Hepatic stellate cell (primary cell): ENCODE results near the gene MAST2.
"Not testable (repeated sequence)": the region's sequence is repeated elsewhere in the genome, so short reads cannot be mapped to it uniquely, and the experiment has no call there.

Experiments
- DNase-seq: peaks from one replicate; pipeline ENCODE4 v3.0.0; 2011; ENCODE audit warnings: low spot score

The MAST2 gene

DNA sequence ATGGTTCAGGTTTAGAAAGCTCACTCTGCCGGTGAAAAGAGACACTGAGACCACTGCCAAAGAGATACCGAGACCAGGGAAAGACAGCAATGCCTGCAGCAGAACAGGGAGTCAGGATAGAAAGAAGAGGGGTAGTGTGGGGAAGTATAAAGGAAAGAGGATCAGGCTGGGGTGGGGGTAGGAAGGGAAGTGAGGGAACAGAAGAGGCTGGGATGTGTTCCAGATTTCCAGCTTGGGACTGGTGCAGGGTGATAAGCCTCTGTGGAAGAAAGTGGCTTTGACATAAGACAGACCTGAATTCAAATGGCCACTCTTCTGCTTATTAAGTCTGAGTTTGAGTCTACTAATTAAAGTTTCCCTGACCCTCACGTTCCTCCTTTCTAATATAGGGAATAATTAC lies 223.1 kb downstream of the MAST2 start:
- DNase-seq = no peak

DNA sequence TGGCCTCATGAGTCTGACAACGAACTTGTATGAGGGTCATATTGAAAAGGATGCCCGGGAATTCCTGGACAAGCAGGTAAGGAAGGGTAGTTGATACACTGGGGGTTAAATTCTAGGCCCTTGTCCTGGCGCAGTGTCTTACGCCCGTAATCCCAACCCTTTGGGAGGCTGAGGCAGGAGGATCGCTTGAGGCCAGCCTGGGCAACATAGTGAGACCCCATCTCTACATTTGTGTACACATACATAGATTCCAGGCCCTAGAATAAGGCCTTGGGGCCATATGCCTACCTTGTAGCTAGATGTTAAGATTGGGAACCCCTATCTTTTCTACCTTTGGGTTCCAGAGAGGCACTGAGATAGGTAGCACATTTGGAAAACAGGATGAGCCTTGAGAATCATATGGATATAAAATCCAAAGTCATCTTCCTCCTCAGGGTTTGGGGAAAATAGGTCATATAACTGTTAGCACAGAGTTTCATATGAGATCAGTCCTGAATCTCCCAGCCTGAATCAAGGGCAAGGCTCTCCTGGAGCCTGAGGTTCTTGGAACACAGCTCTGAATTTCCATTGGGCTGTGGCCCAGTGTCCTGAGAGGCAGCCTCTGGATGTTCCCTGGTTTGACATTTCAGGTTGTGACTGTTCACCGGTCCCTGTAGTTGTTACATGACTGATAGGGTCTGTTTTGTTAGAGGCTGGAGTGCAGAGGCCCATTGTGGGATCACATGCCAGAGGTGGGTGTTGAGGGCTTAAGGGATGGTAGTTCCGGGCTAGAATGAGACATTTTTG lies 224.6 kb downstream of the MAST2 start:
- DNase-seq = no peak

DNA sequence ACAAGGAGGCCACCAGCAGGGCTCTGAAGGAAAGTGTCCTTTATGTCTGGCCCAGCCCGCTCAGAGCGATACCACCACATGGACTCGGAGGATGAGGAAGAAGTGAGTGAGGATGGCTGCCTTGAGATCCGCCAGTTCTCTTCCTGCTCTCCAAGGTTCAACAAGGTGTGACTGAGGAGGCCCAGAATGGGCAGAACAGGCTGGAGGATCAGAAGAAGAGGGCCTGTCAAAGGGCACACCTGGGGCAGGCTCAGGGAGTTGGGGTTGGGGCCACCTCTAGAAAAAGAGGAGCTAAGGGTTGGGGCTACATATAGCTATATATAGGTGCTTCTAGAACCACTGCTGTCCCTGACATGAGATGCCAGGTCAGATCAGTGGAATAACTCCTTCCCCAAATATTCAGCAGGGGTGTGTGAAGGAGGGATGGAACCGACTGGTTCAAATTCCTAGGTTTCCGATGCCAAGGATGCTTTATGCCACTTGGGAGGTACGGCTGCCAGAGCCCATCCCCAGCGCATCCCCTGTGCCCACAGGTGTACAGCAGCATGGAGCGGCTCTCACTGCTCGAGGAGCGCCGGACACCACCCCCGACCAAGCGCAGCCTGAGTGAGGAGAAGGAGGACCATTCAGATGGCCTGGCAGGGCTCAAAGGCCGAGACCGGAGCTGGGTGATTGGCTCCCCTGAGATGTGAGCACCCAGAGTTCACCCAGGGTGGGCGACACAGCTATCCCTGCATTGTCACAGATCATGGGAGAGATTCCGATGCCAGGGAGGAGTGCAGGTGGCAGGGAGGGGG lies 226.9 kb downstream of the MAST2 start:
- no peak for DNase-seq

- DNase-seq = no peak
Measured at GRCh38 chr1:46030876-46031660, 227.7 kb downstream of the MAST2 start.

DNA sequence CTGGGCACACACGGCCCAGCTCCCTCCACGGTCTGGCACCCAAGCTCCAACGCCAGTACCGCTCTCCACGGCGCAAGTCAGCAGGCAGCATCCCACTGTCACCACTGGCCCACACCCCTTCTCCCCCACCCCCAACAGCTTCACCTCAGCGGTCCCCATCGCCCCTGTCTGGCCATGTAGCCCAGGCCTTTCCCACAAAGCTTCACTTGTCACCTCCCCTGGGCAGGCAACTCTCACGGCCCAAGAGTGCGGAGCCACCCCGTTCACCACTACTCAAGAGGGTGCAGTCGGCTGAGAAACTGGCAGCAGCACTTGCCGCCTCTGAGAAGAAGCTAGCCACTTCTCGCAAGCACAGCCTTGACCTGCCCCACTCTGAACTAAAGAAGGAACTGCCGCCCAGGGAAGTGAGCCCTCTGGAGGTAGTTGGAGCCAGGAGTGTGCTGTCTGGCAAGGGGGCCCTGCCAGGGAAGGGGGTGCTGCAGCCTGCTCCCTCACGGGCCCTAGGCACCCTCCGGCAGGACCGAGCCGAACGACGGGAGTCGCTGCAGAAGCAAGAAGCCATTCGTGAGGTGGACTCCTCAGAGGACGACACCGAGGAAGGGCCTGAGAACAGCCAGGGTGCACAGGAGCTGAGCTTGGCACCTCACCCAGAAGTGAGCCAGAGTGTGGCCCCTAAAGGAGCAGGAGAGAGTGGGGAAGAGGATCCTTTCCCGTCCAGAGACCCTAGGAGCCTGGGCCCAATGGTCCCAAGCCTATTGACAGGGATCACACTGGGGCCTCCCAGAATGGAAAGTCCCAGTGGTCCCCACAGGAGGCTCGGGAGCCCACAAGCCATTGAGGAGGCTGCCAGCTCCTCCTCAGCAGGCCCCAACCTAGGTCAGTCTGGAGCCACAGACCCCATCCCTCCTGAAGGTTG lies 231.4 kb downstream of the MAST2 start:
- no peak for DNase-seq

DNA sequence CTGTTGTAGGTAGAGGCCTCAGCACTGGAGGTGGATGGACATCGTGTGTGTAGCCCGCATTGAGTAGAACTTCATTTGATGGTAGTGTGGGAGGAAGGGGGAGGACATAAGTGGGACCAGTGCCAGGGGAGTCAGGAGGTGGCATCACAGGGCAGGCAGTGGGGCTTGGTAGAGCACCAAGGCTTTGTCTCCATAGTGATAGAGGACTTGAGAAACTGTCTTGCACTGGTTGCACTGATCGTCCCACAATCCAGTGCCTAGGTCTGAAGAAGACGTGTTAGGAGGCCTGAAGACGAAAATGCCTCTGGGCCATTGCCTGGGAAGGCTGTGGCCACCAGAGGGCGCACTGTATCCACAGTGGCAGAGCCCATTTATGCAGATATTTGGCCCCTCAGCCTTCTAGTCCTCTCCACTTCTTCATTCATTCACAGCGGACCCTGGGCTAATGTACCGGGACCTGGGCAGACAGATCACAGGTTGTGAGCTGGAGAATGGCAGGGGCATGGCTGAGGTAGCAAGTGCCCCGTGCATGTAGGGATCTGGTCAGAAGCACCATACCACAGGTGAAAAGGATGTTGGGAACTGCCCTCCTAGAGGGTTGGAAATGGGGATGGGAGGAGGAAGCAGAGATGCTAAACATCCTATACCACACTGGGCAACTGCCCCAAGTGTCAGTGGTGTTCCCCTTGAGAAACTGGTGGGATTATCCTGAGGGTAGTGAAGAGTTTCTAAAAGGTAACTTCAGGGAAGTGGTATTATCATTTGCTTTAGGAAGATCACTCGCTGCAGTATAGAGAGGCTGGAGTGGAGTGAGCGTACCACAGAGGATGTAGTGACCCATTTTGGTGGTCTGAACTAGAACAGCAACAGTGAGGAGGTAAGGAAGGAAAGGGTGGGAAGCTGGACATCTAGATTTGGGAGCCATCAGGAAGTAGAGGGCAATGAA lies 233.8 kb downstream of the MAST2 start:
- DNase-seq = peak; percentile 84

- DNase-seq = no peak
Measured at GRCh38 chr1:46039571-46040052, 236.2 kb downstream of the MAST2 start.

DNA sequence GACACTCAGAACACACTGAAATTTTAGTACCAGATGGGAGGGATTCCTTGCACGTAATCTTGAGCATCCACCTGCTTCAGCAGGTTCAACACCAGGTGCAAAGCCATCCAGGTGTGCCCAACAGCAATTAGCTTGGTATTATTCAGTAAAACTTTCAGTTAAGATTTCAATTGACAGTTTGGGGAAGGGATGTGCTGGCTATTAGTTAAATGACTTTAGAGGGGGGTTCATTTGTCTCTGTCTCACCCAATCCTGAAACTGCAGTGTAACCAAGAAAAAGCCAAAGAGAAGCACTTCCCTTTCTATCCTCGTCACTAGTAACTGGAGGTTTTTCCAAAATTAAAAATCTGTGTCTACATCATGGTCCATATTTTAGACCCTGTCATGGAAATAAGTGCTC lies 238.1 kb downstream of the MAST2 start:
- no peak for DNase-seq

GRCh38 chr1:46041974-46042373 lies 238.6 kb downstream of the MAST2 start:
- no peak for DNase-seq

GRCh38 chr1:46043458-46044017 lies 240.1 kb downstream of the MAST2 start:
- no peak for DNase-seq

- no peak for DNase-seq
Measured at GRCh38 chr1:46044116-46044515, 240.7 kb downstream of the MAST2 start.

DNA sequence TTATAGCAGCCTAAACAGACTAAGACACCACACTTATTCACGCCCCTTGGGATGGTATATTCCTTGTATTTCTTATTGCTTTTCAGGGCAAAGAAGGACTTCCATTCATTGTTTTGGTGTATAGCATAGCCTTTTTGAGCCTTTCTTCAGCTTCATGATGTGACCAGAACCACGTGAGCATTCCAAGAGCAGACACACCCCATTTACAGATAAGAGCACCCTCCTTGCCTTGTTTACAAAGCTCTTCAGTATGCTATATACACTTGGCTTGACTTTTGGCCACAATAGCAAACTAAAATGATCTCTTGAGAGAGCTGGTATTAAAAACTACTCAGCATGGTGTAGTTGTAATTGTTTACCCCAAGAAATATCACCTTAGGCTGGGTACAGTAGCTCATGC lies 250.3 kb downstream of the MAST2 start:
- no peak for DNase-seq

- DNase-seq = no peak
Measured at GRCh38 chr1:46056325-46056724, 252.9 kb downstream of the MAST2 start.

GRCh38 chr1:46057215-46057614 lies 253.8 kb downstream of the MAST2 start:
- not testable (repeated sequence) for DNase-seq

- no peak for DNase-seq
Measured at GRCh38 chr1:46057781-46058180, 254.4 kb downstream of the MAST2 start.

DNA sequence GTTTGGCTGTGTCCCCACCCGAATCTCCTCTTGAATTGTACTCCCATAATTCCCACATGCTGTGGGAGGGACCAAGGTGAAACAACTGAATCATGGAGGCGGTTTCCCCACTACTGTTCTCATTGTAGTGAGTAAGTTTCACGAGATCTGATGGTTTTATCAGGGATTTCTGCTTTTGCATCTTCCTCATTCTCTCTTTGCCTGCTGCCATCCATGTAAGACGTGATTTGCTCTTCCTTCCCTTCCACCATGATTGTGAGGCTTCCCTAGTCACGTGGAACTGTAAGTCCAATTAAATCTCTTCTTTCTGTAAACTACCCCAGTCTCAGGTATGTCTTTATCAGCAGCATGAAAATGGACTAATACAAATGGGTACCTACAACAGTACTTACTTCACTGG lies 255.5 kb downstream of the MAST2 start:
- no peak for DNase-seq

DNA sequence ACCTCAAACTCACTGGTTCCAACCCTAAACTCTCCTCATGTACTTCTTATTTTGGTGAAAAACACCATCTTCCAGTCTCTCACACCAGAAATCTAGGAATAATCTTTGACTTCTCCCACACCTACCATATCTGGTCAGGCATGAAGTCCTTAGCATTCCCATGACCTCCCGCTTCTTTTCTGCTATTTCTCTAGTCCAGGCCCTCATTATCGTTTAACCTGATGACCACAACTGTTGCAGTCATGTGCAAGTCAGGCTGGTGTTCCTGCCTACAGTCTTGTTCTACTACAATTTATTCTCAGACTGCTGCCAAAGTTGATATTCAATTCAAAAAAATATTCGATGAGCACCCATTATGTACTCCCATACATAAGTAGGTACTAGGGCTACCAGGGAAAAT lies 257.7 kb downstream of the MAST2 start:
- DNase-seq = no peak

DNA sequence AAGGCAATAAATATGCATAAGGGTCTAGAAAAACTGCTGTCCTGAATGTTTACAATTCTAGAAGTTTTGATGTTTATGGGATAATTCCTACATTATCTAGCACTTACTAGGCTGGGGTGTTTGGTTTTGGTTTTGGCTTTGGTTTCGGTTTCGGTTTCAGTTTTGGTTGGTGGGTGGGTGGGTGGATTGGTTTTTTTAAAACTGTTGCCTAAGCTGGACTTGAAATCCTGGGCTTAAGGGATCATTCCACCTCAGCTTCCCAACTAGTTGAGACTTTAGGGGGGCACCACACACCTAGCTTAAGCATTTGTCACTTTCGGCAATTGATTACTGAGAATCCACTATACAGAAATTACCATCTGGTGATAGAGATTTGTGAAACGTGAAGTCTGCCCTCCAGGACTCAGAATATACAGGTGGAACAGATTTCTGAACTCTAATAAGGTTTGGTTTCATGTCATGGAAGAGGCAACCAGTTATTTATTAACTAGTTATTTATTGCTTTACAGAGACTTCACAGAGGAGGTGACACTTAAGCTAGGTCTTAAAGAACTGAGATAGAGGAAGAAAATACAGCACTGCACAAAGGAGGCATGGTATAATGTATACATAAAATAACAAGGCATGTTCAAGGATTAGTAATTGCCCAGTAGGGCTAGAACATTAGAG lies 259.4 kb downstream of the MAST2 start:
- DNase-seq = peak; percentile 26

DNA sequence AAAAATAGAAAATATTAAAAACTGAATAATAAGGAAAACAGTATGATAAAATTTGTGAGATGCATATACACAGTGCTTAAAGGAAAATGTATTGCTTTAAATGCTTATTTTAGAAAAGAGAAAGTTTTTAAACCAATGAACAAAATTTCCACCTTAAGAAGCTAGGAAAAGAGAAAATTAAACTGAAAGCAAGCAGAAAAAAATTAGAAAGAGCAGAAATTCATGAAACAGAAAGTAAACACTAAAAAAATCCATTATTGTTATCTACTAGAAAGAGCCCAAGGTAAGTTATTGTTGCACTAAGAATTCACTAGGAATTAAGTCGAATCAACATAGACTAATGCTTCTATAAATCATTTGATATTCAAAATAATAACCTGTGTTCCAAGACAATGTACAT lies 261.3 kb downstream of the MAST2 start:
- no peak for DNase-seq
